GM18526 (cell line): ENCODE results near the gene CAMTA1.

Experiments used
- POLR2A ChIP-seq: IDR thresholded peaks from 3 replicates; pipeline ENCODE4 v1.6.1; 2011; ENCODE audit not compliant: insufficient read length; ENCODE audit errors: extremely low read depth

Gene CAMTA1

GRCh38 chr1:7060745-7061144, 275.5 kb downstream of the CAMTA1 start:
- no peak for TF ChIP-seq POLR2A

GRCh38 chr1:7062346-7063061, 277.2 kb downstream of the CAMTA1 start:
- TF ChIP-seq POLR2A: no peak

GRCh38 chr1:7063981-7064380, 278.7 kb downstream of the CAMTA1 start:
- TF ChIP-seq POLR2A: no peak

- TF ChIP-seq POLR2A: no peak
These were observed 283.3 kb downstream of the CAMTA1 start for GRCh38 chr1:7068552-7068951.

GRCh38 chr1:7069931-7070330, 284.7 kb downstream of the CAMTA1 start:
- no peak for TF ChIP-seq POLR2A

- no peak for TF ChIP-seq POLR2A
These were observed 285.3 kb downstream of the CAMTA1 start for GRCh38 chr1:7070389-7071029.

GRCh38 chr1:7076117-7076516, 290.9 kb downstream of the CAMTA1 start:
- no peak for TF ChIP-seq POLR2A

- no peak for TF ChIP-seq POLR2A
These were observed 291.3 kb downstream of the CAMTA1 start for GRCh38 chr1:7076572-7076971.

- no peak for TF ChIP-seq POLR2A
These were observed 291.9 kb downstream of the CAMTA1 start for GRCh38 chr1:7077136-7077535.

GRCh38 chr1:7077970-7078369, 292.7 kb downstream of the CAMTA1 start:
- TF ChIP-seq POLR2A: no peak

- TF ChIP-seq POLR2A: no peak
These were observed 294.4 kb downstream of the CAMTA1 start for GRCh38 chr1:7079637-7080036.

- no peak for TF ChIP-seq POLR2A
These were observed 299.1 kb downstream of the CAMTA1 start for GRCh38 chr1:7084232-7084894.

GRCh38 chr1:7085521-7085920, 300.3 kb downstream of the CAMTA1 start:
- no peak for TF ChIP-seq POLR2A

- TF ChIP-seq POLR2A: no peak
These were observed 300.9 kb downstream of the CAMTA1 start for GRCh38 chr1:7086106-7086505.

GRCh38 chr1:7087888-7088287, 302.6 kb downstream of the CAMTA1 start:
- TF ChIP-seq POLR2A: no peak

GRCh38 chr1:7089497-7089896, 304.2 kb downstream of the CAMTA1 start:
- no peak for TF ChIP-seq POLR2A

- no peak for TF ChIP-seq POLR2A
These were observed 308.0 kb downstream of the CAMTA1 start for GRCh38 chr1:7093297-7093696.

GRCh38 chr1:7094086-7094485, 308.8 kb downstream of the CAMTA1 start:
- no peak for TF ChIP-seq POLR2A
